Measurements from ENCODE around the gene USP34. TPM values are rescaled to one million over a fixed set of nuclear protein-coding genes. Genes with fewer than 3 reads are reported as not detected.

Gene USP34
- total and polyA plus RNA-seq, 2 of the 8 experiments (the other 6 are each of a cell fraction or from before 2014, with no cell fraction given): 56.7 to 91.7 TPM

- WGBS, 2 experiments (ENCODE audit: extremely low coverage in 1 of 2, insufficient coverage in 1 of 2, insufficient read length in 1 of 2, insufficient replicate concordance in 2 of 2, low coverage in 1 of 2, low lambda C conversion rate in 2 of 2, missing lambda C conversion rate in 1 of 2): 69% methylated on average over 1 of the region's 1 CpG; no CpG with 5 or more reads in 1 of the 2 experiments
- POLR2A ChIA-PET (ENCODE audit: partially characterized antibody): no interaction called here
- TF ChIP-seq CREB1 (IDR thresholded peaks at IDR 0.05): no peak
Measured at GRCh38 chr2:61172671-61173070, 298.2 kb downstream of the USP34 start.

More at GRCh38 chr2:61172671-61173070, 298.2 kb downstream of the USP34 start:
- H3K18ac ChIP-seq (ENCODE audit: extremely low read depth, low read length): no peak overlapping the region
- no peak overlapping the region for H3K14ac ChIP-seq (ENCODE audit: insufficient read length)
- H2AK5ac ChIP-seq (ENCODE audit: low read depth, low read length): no peak overlapping the region
- H3K79me2 ChIP-seq (ENCODE audit: control insufficient read depth in 1 of 2, insufficient read depth in 2 of 2, low read length in 2 of 2): no peaks in the 10 kb centered on the region
- H4K8ac ChIP-seq (ENCODE audit: extremely low read depth, insufficient read depth, low read length): no peak overlapping the region; the same call in 1 of the 2 replicates
- no peak overlapping the region for H2BK20ac ChIP-seq (ENCODE audit: low read length)
- no peak overlapping the region for H2AFZ ChIP-seq (ENCODE audit: low read length)
- no peak overlapping the region for H3K4ac ChIP-seq (replicated peaks; ENCODE audit: insufficient read length, low read depth, low read length)
- H3K27me3 ChIP-seq (replicated peaks in 1 of 4; ENCODE audit: control insufficient read depth in 3 of 4, extremely low read depth in 1 of 4, insufficient read depth in 3 of 4, low read length in 3 of 4): peaks cover 0 to 5% (median 2%) of the 10 kb centered on the region in 4 experiments; a peak in 4 of 7 replicates
- H3K4me3 ChIP-seq (ENCODE audit: extremely low read depth in 1 of 4, insufficient read depth in 2 of 4, low read depth in 3 of 4, low read length in 4 of 4): no peak overlapping the region
- no peak overlapping the region for H4K91ac ChIP-seq (replicated peaks; ENCODE audit: insufficient read length, low read length)
- H3K9ac ChIP-seq (replicated peaks in 1 of 4; ENCODE audit: extremely low read depth in 1 of 4, low read depth in 3 of 4, low read length in 3 of 4): no peak overlapping the region
- H2BK15ac ChIP-seq (ENCODE audit: low read length): no peak overlapping the region
- no peaks in the 10 kb centered on the region for H3K36me3 ChIP-seq (ENCODE audit: control insufficient read depth in 2 of 4, insufficient read depth in 4 of 4, low read length in 3 of 4)
- no peak overlapping the region for H3K27ac ChIP-seq (ENCODE audit: low read depth, low read length)
- CTCF ChIA-PET (ENCODE audit: partially characterized antibody): no interaction called here
- H4K20me1 ChIP-seq (replicated peaks in 1 of 2; ENCODE audit: control insufficient read depth in 1 of 2, insufficient read depth in 2 of 2, low read length in 2 of 2): no peaks in the 10 kb centered on the region
- H4K5ac ChIP-seq (ENCODE audit: insufficient read length, low read depth, low read length): no peak overlapping the region
- H2BK5ac ChIP-seq (ENCODE audit: low read depth, low read length): no peak overlapping the region
- FAIRE-seq: no peak
- no peak overlapping the region for H3K56ac ChIP-seq (replicated peaks; ENCODE audit: insufficient read length, low read depth, low read length)
- no peak overlapping the region for H2BK12ac ChIP-seq (ENCODE audit: low read depth, low read length)
- no peak for DNase-seq (ENCODE audit: low read depth in 1 of 2, low spot score in 2 of 2)
- H3K23ac ChIP-seq (ENCODE audit: insufficient read length): no peak overlapping the region
- no peaks in the 10 kb centered on the region for H3K9me3 ChIP-seq (ENCODE audit: insufficient read depth in 2 of 2, low read depth in 1 of 2, low read length in 1 of 2)
- peaks cover 0 to 5% (median 0%) of the 10 kb centered on the region in 4 experiments; a peak in 1 of 7 replicates for H3K4me1 ChIP-seq (replicated peaks in 1 of 4; ENCODE audit: control insufficient read depth in 3 of 4, insufficient read depth in 4 of 4, low read length in 3 of 4)
- H3K23me2 ChIP-seq (ENCODE audit: low read depth, low read length): peaks cover 6% of the 10 kb centered on the region
- no peak overlapping the region for H3K4me2 ChIP-seq (ENCODE audit: insufficient read depth in 1 of 2, low read depth in 2 of 2, low read length in 2 of 2)
- no peaks in the 10 kb centered on the region for H3K79me1 ChIP-seq (ENCODE audit: low read depth, low read length)
- no peak overlapping the region for H2BK120ac ChIP-seq (replicated peaks; ENCODE audit: low read depth, low read length)

All from H1 (cell line).